Loucy (cell line): ENCODE results near the gene UNC5C.

Experiments
- CTCF ChIP-seq: fragments of 200-600 bp; sonication (generic); conservative IDR thresholded peaks from 2 replicates; pipeline ENCODE4 v1.5.1; 2014; ENCODE audit warnings: mild to moderate bottlenecking, antibody characterized with exemption, low read length
- EZH2phosphoT487 ChIP-seq: fragments of 200-600 bp; IDR thresholded peaks from 2 replicates; pipeline ENCODE4 v1.6.1; 2018; ENCODE audit warnings: antibody characterized with exemption, mild to moderate bottlenecking, moderate library complexity, borderline replicate concordance

GRCh38 chr4:95248720-95249425 lies 299.9 kb downstream of the UNC5C start:
- TF ChIP-seq CTCF (no peak), EZH2phosphoT487 (no peak)
